HCT116 (cell line): Measurements from ENCODE around the gene NPW.
"Not testable (repeated sequence)": the region's sequence is repeated elsewhere in the genome, so short reads cannot be mapped to it uniquely, and the experiment has no call there.

ENCODE experiments used
- EGR1 ChIP-seq: IDR thresholded peaks from 2 replicates; pipeline ENCODE4 v1.6.1; 2012; ENCODE audit warnings: low read depth
- SP1 ChIP-seq: IDR thresholded peaks from 2 replicates; pipeline ENCODE4 v1.6.1; 2012; ENCODE audit warnings: low read depth

- TF ChIP-seq SP1, EGR1: not testable (repeated sequence)
Observed at GRCh38 chr16:2011726-2012125, 7.9 kb upstream of the NPW start.
